Cerebellar nuclear complex (tissue), 1 donor: Measurements from ENCODE around the gene OR4K1.
"Not testable (repeated sequence)": the region's sequence is repeated elsewhere in the genome, so short reads cannot be mapped to it uniquely, and the experiment has no call there.

Experiments used
- DNase-seq, 2 experiments: peaks; one replicate each; lab custom pipeline; 2025; lab: John Stamatoyannopoulos, UW

Gene OR4K1

GRCh38 chr14:19930617-19931016, at the start of gene OR4K1:
Gene OR4K1, plus strand, starts transcription at chr14:19930917. Its CDS starts 4,750 bp downstream, at chr14:19935667.
- no peak for DNase-seq

- no peak for DNase-seq
These were observed 35.4 kb upstream of the OR4K1 start for GRCh38 chr14:19895282-19895681.

GRCh38 chr14:19900999-19901398, 29.7 kb upstream of the OR4K1 start:
- no peak for DNase-seq

GRCh38 chr14:19902409-19902808, 28.3 kb upstream of the OR4K1 start:
- no peak for DNase-seq

GRCh38 chr14:19906665-19907064, 24.1 kb upstream of the OR4K1 start:
- DNase-seq = no peak

GRCh38 chr14:19911114-19911513, 19.6 kb upstream of the OR4K1 start:
- no peak for DNase-seq

- DNase-seq = no peak
These were observed 13.5 kb upstream of the OR4K1 start for GRCh38 chr14:19917243-19917642.

GRCh38 chr14:19917955-19918518, 12.7 kb upstream of the OR4K1 start:
- DNase-seq = no peak

- DNase-seq = no peak
These were observed 12.0 kb upstream of the OR4K1 start for GRCh38 chr14:19918553-19919264.

GRCh38 chr14:19920021-19920657, 10.6 kb upstream of the OR4K1 start, which contains the start of gene OR4K5:
Gene OR4K5, plus strand, starts transcription at chr14:19920607. Its CDS starts 0 bp downstream, at chr14:19920607.
- no peak for DNase-seq

GRCh38 chr14:19941668-19942067, 11.0 kb downstream of the OR4K1 start:
- no peak for DNase-seq

- no peak for DNase-seq
These were observed 16.8 kb downstream of the OR4K1 start for GRCh38 chr14:19947413-19948090.

GRCh38 chr14:19949218-19949617, 18.5 kb downstream of the OR4K1 start:
- DNase-seq = no peak

- DNase-seq = not testable (repeated sequence)
These were observed 39.0 kb downstream of the OR4K1 start for GRCh38 chr14:19969735-19970134.

GRCh38 chr14:19974844-19975243, 44.1 kb downstream of the OR4K1 start:
- DNase-seq = no peak

- DNase-seq = no peak
These were observed 44.6 kb downstream of the OR4K1 start, which contains the start of gene OR4K15 for GRCh38 chr14:19975291-19975690. Gene OR4K15, plus strand, starts transcription at chr14:19975591. Its CDS starts 0 bp downstream, at chr14:19975591.
